ENCODE measurements around the gene TMX3. TPM values are rescaled to one million over a fixed set of nuclear protein-coding genes. Genes with fewer than 3 reads are reported as not detected.

The TMX3 gene
- 61.9 TPM for total RNA-seq

GRCh38 chr18:68714712-68715496 lies at the start of gene TMX3:
Gene TMX3 (minus strand): TSS chr18:68715108. CDS start chr18:68714981, 127 bp downstream.
- Histone ChIP-seq H3K4me3 (ENCODE audit: low read length) (peak within 1 kb of the TSS; percentile 81), H3K27me3 (ENCODE audit: insufficient read depth, low read length) (no peaks in the 10 kb centered on the region), H3K4me1 (ENCODE audit: insufficient read depth, low read length) (peaks cover 22% of the 10 kb centered on the region), H3K9me3 (ENCODE audit: low read depth, low read length) (no peaks in the 10 kb centered on the region)

GRCh38 chr18:68764016-68764415 lies 49.1 kb upstream of the TMX3 start:
- no peaks in the 10 kb centered on the region for H3K4me1 ChIP-seq (ENCODE audit: insufficient read depth, low read length)
- H3K27me3 ChIP-seq (ENCODE audit: insufficient read depth, low read length) = no peaks in the 10 kb centered on the region
- peaks cover 7% of the 10 kb centered on the region for H3K9me3 ChIP-seq (ENCODE audit: low read depth, low read length)
- no peak overlapping the region for H3K4me3 ChIP-seq (ENCODE audit: low read length)

GRCh38 chr18:68763083-68763482 lies 48.2 kb upstream of the TMX3 start:
- Histone ChIP-seq H3K4me3 (ENCODE audit: low read length) (no peak overlapping the region), H3K27me3 (ENCODE audit: insufficient read depth, low read length) (no peaks in the 10 kb centered on the region), H3K9me3 (ENCODE audit: low read depth, low read length) (peaks cover 10% of the 10 kb centered on the region), H3K4me1 (ENCODE audit: insufficient read depth, low read length) (no peaks in the 10 kb centered on the region)

GRCh38 chr18:68759308-68759707 lies 44.4 kb upstream of the TMX3 start:
- Histone ChIP-seq H3K9me3 (ENCODE audit: low read depth, low read length) (peaks cover 10% of the 10 kb centered on the region), H3K4me3 (ENCODE audit: low read length) (no peak overlapping the region), H3K4me1 (ENCODE audit: insufficient read depth, low read length) (no peaks in the 10 kb centered on the region), H3K27me3 (ENCODE audit: insufficient read depth, low read length) (no peaks in the 10 kb centered on the region)

- H3K27me3 ChIP-seq (ENCODE audit: insufficient read depth, low read length) = no peaks in the 10 kb centered on the region
- H3K9me3 ChIP-seq (ENCODE audit: low read depth, low read length) = peaks cover 10% of the 10 kb centered on the region
- H3K4me3 ChIP-seq (ENCODE audit: low read length) = no peak overlapping the region
- H3K4me1 ChIP-seq (ENCODE audit: insufficient read depth, low read length) = no peaks in the 10 kb centered on the region
Measured at GRCh38 chr18:68757126-68757525, 42.2 kb upstream of the TMX3 start.

- Histone ChIP-seq H3K27me3 (ENCODE audit: insufficient read depth, low read length) (no peaks in the 10 kb centered on the region), H3K4me1 (ENCODE audit: insufficient read depth, low read length) (no peaks in the 10 kb centered on the region), H3K9me3 (ENCODE audit: low read depth, low read length) (no peaks in the 10 kb centered on the region), H3K4me3 (ENCODE audit: low read length) (no peak overlapping the region)
Measured at GRCh38 chr18:68742206-68742605, 27.3 kb upstream of the TMX3 start.

GRCh38 chr18:68740966-68741365 lies 26.1 kb upstream of the TMX3 start:
- Histone ChIP-seq H3K27me3 (ENCODE audit: insufficient read depth, low read length) (no peaks in the 10 kb centered on the region), H3K9me3 (ENCODE audit: low read depth, low read length) (no peaks in the 10 kb centered on the region), H3K4me3 (ENCODE audit: low read length) (no peak overlapping the region), H3K4me1 (ENCODE audit: insufficient read depth, low read length) (no peaks in the 10 kb centered on the region)

GRCh38 chr18:68739462-68739861 lies 24.6 kb upstream of the TMX3 start:
- no peaks in the 10 kb centered on the region for H3K9me3 ChIP-seq (ENCODE audit: low read depth, low read length)
- H3K4me3 ChIP-seq (ENCODE audit: low read length) = no peak overlapping the region
- H3K27me3 ChIP-seq (ENCODE audit: insufficient read depth, low read length) = no peaks in the 10 kb centered on the region
- no peaks in the 10 kb centered on the region for H3K4me1 ChIP-seq (ENCODE audit: insufficient read depth, low read length)

- H3K9me3 ChIP-seq (ENCODE audit: low read depth, low read length) = no peaks in the 10 kb centered on the region
- no peaks in the 10 kb centered on the region for H3K27me3 ChIP-seq (ENCODE audit: insufficient read depth, low read length)
- no peaks in the 10 kb centered on the region for H3K4me1 ChIP-seq (ENCODE audit: insufficient read depth, low read length)
- H3K4me3 ChIP-seq (ENCODE audit: low read length) = no peak overlapping the region
Measured at GRCh38 chr18:68738564-68738963, 23.7 kb upstream of the TMX3 start.

- Histone ChIP-seq H3K9me3 (ENCODE audit: low read depth, low read length) (no peaks in the 10 kb centered on the region), H3K4me1 (ENCODE audit: insufficient read depth, low read length) (no peaks in the 10 kb centered on the region), H3K4me3 (ENCODE audit: low read length) (no peak overlapping the region), H3K27me3 (ENCODE audit: insufficient read depth, low read length) (no peaks in the 10 kb centered on the region)
Measured at GRCh38 chr18:68735483-68736343, 20.8 kb upstream of the TMX3 start.

GRCh38 chr18:68734308-68734707 lies 19.4 kb upstream of the TMX3 start:
- H3K27me3 ChIP-seq (ENCODE audit: insufficient read depth, low read length) = no peaks in the 10 kb centered on the region
- no peaks in the 10 kb centered on the region for H3K4me1 ChIP-seq (ENCODE audit: insufficient read depth, low read length)
- no peak overlapping the region for H3K4me3 ChIP-seq (ENCODE audit: low read length)
- no peaks in the 10 kb centered on the region for H3K9me3 ChIP-seq (ENCODE audit: low read depth, low read length)

- H3K4me1 ChIP-seq (ENCODE audit: insufficient read depth, low read length) = no peaks in the 10 kb centered on the region
- no peaks in the 10 kb centered on the region for H3K27me3 ChIP-seq (ENCODE audit: insufficient read depth, low read length)
- no peaks in the 10 kb centered on the region for H3K9me3 ChIP-seq (ENCODE audit: low read depth, low read length)
- no peak overlapping the region for H3K4me3 ChIP-seq (ENCODE audit: low read length)
Measured at GRCh38 chr18:68733707-68734106, 18.8 kb upstream of the TMX3 start.

GRCh38 chr18:68728081-68728700 lies 13.3 kb upstream of the TMX3 start:
- H3K4me1 ChIP-seq (ENCODE audit: insufficient read depth, low read length) = peaks cover 16% of the 10 kb centered on the region
- no peaks in the 10 kb centered on the region for H3K9me3 ChIP-seq (ENCODE audit: low read depth, low read length)
- no peaks in the 10 kb centered on the region for H3K27me3 ChIP-seq (ENCODE audit: insufficient read depth, low read length)
- H3K4me3 ChIP-seq (ENCODE audit: low read length) = no peak overlapping the region

- Histone ChIP-seq H3K4me1 (ENCODE audit: insufficient read depth, low read length) (peaks cover 23% of the 10 kb centered on the region), H3K9me3 (ENCODE audit: low read depth, low read length) (no peaks in the 10 kb centered on the region), H3K27me3 (ENCODE audit: insufficient read depth, low read length) (no peaks in the 10 kb centered on the region), H3K4me3 (ENCODE audit: low read length) (no peak overlapping the region)
Measured at GRCh38 chr18:68727506-68727905, 12.6 kb upstream of the TMX3 start.

GRCh38 chr18:68725346-68725745 lies 10.4 kb upstream of the TMX3 start:
- Histone ChIP-seq H3K4me1 (ENCODE audit: insufficient read depth, low read length) (peaks cover 38% of the 10 kb centered on the region), H3K4me3 (ENCODE audit: low read length) (no peak overlapping the region), H3K9me3 (ENCODE audit: low read depth, low read length) (no peaks in the 10 kb centered on the region), H3K27me3 (ENCODE audit: insufficient read depth, low read length) (no peaks in the 10 kb centered on the region)

Data from mononuclear cell (primary cell).